ENCODE measurements around the gene SLC38A10.

The SLC38A10 gene

DNA sequence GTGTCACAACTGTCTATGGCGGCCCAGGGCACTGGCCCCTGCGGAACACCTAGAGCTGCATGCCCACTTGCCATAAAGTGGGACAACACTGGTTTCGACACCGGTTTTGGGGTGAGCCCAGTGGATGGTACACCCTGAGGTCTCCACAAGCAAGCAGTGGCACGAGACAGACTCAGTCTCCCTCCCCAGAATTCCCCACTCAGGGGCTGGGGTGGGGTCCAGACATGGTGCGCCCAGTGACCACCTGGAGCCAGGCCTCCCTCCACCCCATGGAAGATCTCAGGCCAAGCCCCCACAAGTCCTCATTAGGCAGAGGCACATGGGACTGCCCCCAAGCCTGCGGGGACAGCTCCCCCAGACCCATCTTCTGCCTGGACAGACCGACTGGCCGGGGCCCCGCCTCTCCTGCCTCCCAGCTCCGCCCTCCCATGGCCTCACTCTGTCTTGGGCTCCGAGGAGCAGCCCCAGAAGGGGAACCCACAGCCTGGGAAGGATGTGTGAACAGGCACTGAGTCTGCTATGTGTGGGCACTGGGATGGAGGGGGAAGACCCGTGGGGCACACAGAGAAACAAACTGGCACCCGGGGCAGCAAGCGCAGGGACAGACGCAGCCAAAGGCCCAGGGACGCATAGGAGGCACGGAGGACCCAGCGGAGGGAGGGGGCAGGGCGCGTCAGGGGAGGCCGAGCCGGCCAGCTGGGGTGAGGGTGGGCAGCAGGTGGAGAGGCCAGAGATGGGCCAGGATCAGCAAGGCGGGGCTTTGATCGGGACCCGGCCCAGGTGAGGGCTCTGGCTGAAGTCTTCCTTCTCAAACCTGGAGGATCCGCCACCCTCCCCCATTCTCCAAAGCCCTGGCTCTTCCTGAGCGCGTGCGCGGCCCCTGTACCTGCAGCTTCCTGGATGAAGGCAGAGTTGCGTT, 59.0 kb downstream of the SLC38A10 start:
- H3K4me2 ChIP-seq (ENCODE audit: low read length) = no peak overlapping the region
- H3K9me3 ChIP-seq (ENCODE audit: low read length) = no peaks in the 10 kb centered on the region
- TF ChIP-seq CTCF (IDR thresholded peaks at IDR 0.05; ENCODE audit: low read length) (no peak), EZH2 (IDR thresholded peaks at IDR 0.05; ENCODE audit: borderline replicate concordance, low read length) (no peak)
- H3F3A ChIP-seq (ENCODE audit: insufficient read depth, low read length) = no peaks in the 10 kb centered on the region
- H4K20me1 ChIP-seq (ENCODE audit: insufficient read depth, low read length) = no peaks in the 10 kb centered on the region
- no peak overlapping the region for H3K4me3 ChIP-seq (ENCODE audit: low read depth, low read length, poor library complexity, severe bottlenecking)
- H3K36me3 ChIP-seq (ENCODE audit: insufficient read depth, low read length) = peaks cover 10% of the 10 kb centered on the region
- H3K9me2 ChIP-seq (ENCODE audit: low read depth, low read length) = no peaks in the 10 kb centered on the region
- H3K27me3 ChIP-seq (ENCODE audit: insufficient read depth, low read length) = no peaks in the 10 kb centered on the region
- H2AFZ ChIP-seq (ENCODE audit: low read length) = no peak overlapping the region
- peaks cover 24% of the 10 kb centered on the region for H3K4me1 ChIP-seq (ENCODE audit: insufficient read depth, low read length, severe bottlenecking)
- peaks cover 7% of the 10 kb centered on the region; the same call in 1 of the 2 replicates for H3K79me2 ChIP-seq (ENCODE audit: insufficient read depth, low read length)
- H3K9ac ChIP-seq (ENCODE audit: low read length) = no peak overlapping the region
- H3K27ac ChIP-seq (ENCODE audit: low read depth, low read length, poor library complexity, severe bottlenecking) = no peak overlapping the region

- Histone ChIP-seq H3K9me3 (ENCODE audit: low read length) (no peaks in the 10 kb centered on the region), H3K27me3 (ENCODE audit: insufficient read depth, low read length) (no peaks in the 10 kb centered on the region), H3K4me1 (ENCODE audit: insufficient read depth, low read length, severe bottlenecking) (peaks cover 15% of the 10 kb centered on the region), H3K79me2 (ENCODE audit: insufficient read depth, low read length) (peaks cover 5% of the 10 kb centered on the region; the same call in 1 of the 2 replicates), H3K27ac (ENCODE audit: low read depth, low read length, poor library complexity, severe bottlenecking) (no peak overlapping the region), H2AFZ (ENCODE audit: low read length) (no peak overlapping the region), H3F3A (ENCODE audit: insufficient read depth, low read length) (no peaks in the 10 kb centered on the region), H3K9ac (ENCODE audit: low read length) (no peak overlapping the region), H3K36me3 (ENCODE audit: insufficient read depth, low read length) (peaks cover 14% of the 10 kb centered on the region), H4K20me1 (ENCODE audit: insufficient read depth, low read length) (no peaks in the 10 kb centered on the region), H3K9me2 (ENCODE audit: low read depth, low read length) (no peaks in the 10 kb centered on the region), H3K4me3 (ENCODE audit: low read depth, low read length, poor library complexity, severe bottlenecking) (no peak overlapping the region), H3K4me2 (ENCODE audit: low read length) (no peak overlapping the region)
- TF ChIP-seq CTCF (IDR thresholded peaks at IDR 0.05; ENCODE audit: low read length) = no peak
- TF ChIP-seq EZH2 (IDR thresholded peaks at IDR 0.05; ENCODE audit: borderline replicate concordance, low read length) = no peak
These were observed 59.9 kb downstream of the SLC38A10 start for GRCh38 chr17:81234940-81235821.

DNA sequence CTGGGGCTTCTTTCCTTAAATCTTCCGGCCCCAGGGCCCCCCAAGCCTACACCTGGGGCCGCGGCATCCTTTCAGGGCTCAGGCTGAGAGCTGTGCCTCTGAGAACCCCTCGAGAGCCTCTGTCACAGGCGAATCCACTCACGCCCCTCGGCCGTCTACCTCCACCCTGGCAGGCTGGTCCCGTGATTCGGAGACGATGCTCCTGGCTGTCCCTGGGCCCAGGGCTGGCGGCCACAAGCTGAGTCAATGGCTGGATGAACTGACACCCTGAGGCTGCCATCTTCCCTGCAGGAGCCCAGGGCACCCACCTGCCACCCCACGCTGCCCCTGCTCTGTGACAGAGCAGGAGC, 60.6 kb downstream of the SLC38A10 start:
- TF ChIP-seq CTCF (IDR thresholded peaks at IDR 0.05; ENCODE audit: low read length) = no peak
- TF ChIP-seq EZH2 (IDR thresholded peaks at IDR 0.05; ENCODE audit: borderline replicate concordance, low read length) = no peak
- Histone ChIP-seq H3K9me2 (ENCODE audit: low read depth, low read length) (no peaks in the 10 kb centered on the region), H3F3A (ENCODE audit: insufficient read depth, low read length) (no peaks in the 10 kb centered on the region), H2AFZ (ENCODE audit: low read length) (no peak overlapping the region), H3K27ac (ENCODE audit: low read depth, low read length, poor library complexity, severe bottlenecking) (no peak overlapping the region), H3K27me3 (ENCODE audit: insufficient read depth, low read length) (no peaks in the 10 kb centered on the region), H3K9ac (ENCODE audit: low read length) (no peak overlapping the region), H3K4me3 (ENCODE audit: low read depth, low read length, poor library complexity, severe bottlenecking) (no peak overlapping the region), H4K20me1 (ENCODE audit: insufficient read depth, low read length) (no peaks in the 10 kb centered on the region), H3K9me3 (ENCODE audit: low read length) (no peaks in the 10 kb centered on the region), H3K4me2 (ENCODE audit: low read length) (no peak overlapping the region), H3K79me2 (ENCODE audit: insufficient read depth, low read length) (no peaks in the 10 kb centered on the region), H3K4me1 (ENCODE audit: insufficient read depth, low read length, severe bottlenecking) (peaks cover 11% of the 10 kb centered on the region), H3K36me3 (ENCODE audit: insufficient read depth, low read length) (peaks cover 21% of the 10 kb centered on the region)

Data from OCI-LY1 (cell line).